Erythroblast (primary cell): ENCODE data around the gene TCF12.

ENCODE experiments used
- GATA1 ChIP-seq: IDR thresholded peaks from 2 replicates; pipeline ENCODE4 v1.6.1; 2011; ENCODE audit warnings: low read depth, mild to moderate bottlenecking, control low read depth, low read length, moderate library complexity
- POLR2A ChIP-seq: IDR thresholded peaks from 2 replicates; pipeline ENCODE4 v1.6.1; 2011; ENCODE audit warnings: mild to moderate bottlenecking, low read length

- TF ChIP-seq POLR2A (no peak), GATA1 (no peak)
These were observed 412.3 kb downstream of the TCF12 start for GRCh38 chr15:57330619-57331340.
